KMS-11 (cell line): ENCODE results near the gene LEPROT.
"Not testable (repeated sequence)": the region's sequence is repeated elsewhere in the genome, so short reads cannot be mapped to it uniquely, and the experiment has no call there.

Experiments
- H2AFZ ChIP-seq: fragments of 200-600 bp; sonication (generic); 2 replicates; pipeline ENCODE4 v1.6.1; 2016; ENCODE audit warnings: antibody characterized with exemption, mixed run types, low read depth
- H3K27ac ChIP-seq: fragments of 200-600 bp; sonication (generic); 2 replicates; pipeline ENCODE4 v1.6.1; 2016; ENCODE audit warnings: mild to moderate bottlenecking, mixed run types
- H3K27me3 ChIP-seq: fragments of 200-600 bp; sonication (generic); 2 replicates; pipeline ENCODE4 v1.6.1; 2017; ENCODE audit warnings: mild to moderate bottlenecking, low read depth, mixed run types, moderate library complexity; ENCODE audit not compliant: insufficient read depth
- H3K36me3 ChIP-seq: fragments of 200-600 bp; sonication (generic); 2 replicates; pipeline ENCODE4 v1.6.1; 2017; ENCODE audit warnings: mild to moderate bottlenecking, mixed run types; ENCODE audit not compliant: insufficient read depth
- H3K4me1 ChIP-seq: fragments of 200-600 bp; sonication (generic); 2 replicates; pipeline ENCODE4 v1.6.1; 2016; ENCODE audit warnings: mild to moderate bottlenecking, low read depth, mixed run types; ENCODE audit not compliant: poor library complexity, severe bottlenecking
- H3K4me2 ChIP-seq: fragments of 200-600 bp; sonication (generic); 2 replicates; pipeline ENCODE4 v1.7.0; 2016; ENCODE audit warnings: mild to moderate bottlenecking, mixed run types
- H3K4me3 ChIP-seq: fragments of 200-600 bp; sonication (generic); IDR thresholded peaks from 2 replicates; pipeline ENCODE4 v1.6.1; 2017; ENCODE audit warnings: low read depth, low read length, mixed read lengths; ENCODE audit not compliant: insufficient read depth
- H3K79me2 ChIP-seq: fragments of 200-600 bp; sonication (generic); 2 replicates; pipeline ENCODE4 v1.6.1; 2016; ENCODE audit warnings: low read depth, mixed run types; ENCODE audit not compliant: insufficient read depth
- H3K9ac ChIP-seq: fragments of 200-600 bp; sonication (generic); 2 replicates; pipeline ENCODE4 v1.6.1; 2016; ENCODE audit warnings: mild to moderate bottlenecking, mixed run types
- H4K20me1 ChIP-seq: fragments of 200-600 bp; sonication (generic); 2 replicates; pipeline ENCODE4 v1.6.1; 2016; ENCODE audit warnings: mild to moderate bottlenecking, mixed run types; ENCODE audit not compliant: insufficient read depth
- TF ChIP-seq, protein P1 (sequence below): fragments of 200-600 bp; sonication (generic); conservative IDR thresholded peaks from 2 replicates; pipeline ENCODE4 v1.6.1; 2017; ENCODE audit warnings: low read depth, mild to moderate bottlenecking, antibody characterized with exemption, low read length, moderate library complexity, mixed read lengths

LEPROT gene

DNA sequence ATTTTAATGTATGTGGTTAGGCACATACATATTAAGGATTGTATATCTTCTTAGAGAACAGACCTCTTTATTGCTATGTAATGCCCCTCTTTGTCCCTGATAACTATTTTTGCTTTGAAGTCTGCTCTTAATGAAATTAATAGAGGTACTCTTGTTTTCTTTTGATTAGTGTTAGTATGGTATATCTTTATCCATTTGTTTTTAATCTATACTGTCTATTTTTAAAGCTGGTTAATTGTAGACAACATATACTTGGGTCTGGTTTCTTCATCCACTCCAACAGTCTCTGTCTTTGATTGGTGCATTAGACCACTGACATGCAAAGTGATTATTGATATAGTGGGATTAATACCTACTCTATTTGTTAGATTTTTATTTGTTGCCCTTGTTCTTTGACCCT lies 36.0 kb downstream of the LEPROT start:
- Histone ChIP-seq H3K27me3 (no peaks in the 10 kb centered on the region), H4K20me1 (no peaks in the 10 kb centered on the region), H3K4me2 (no peak overlapping the region)

DNA sequence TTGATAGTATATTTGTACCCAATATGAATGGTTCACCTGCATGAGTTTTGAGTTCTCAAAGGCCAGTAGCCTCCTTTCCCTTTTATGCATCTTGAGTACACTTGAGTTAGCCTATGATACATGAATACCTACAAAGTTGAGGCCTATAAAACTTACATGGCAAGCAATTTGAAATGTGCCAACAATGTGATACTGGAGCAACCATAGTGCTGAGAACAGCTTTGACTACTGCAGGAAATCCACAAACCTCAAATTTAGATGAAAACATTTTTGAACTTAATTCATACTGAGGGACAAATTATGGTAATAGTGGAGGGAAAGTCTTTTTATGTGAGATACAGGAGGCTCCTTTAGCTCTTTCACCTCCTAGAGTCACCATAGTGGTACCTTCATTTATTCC lies 37.4 kb downstream of the LEPROT start:
- Histone ChIP-seq H3K4me1 (no peaks in the 10 kb centered on the region), H3K9ac (no peak overlapping the region), H3K4me2 (no peak overlapping the region), H3K4me3 (no peak overlapping the region), H3K27ac (no peak overlapping the region), H3K36me3 (no peaks in the 10 kb centered on the region), H4K20me1 (no peaks in the 10 kb centered on the region), H3K27me3 (no peaks in the 10 kb centered on the region), H2AFZ (no peak overlapping the region), H3K79me2 (no peaks in the 10 kb centered on the region)
- TF ChIP-seq, protein P1, sequence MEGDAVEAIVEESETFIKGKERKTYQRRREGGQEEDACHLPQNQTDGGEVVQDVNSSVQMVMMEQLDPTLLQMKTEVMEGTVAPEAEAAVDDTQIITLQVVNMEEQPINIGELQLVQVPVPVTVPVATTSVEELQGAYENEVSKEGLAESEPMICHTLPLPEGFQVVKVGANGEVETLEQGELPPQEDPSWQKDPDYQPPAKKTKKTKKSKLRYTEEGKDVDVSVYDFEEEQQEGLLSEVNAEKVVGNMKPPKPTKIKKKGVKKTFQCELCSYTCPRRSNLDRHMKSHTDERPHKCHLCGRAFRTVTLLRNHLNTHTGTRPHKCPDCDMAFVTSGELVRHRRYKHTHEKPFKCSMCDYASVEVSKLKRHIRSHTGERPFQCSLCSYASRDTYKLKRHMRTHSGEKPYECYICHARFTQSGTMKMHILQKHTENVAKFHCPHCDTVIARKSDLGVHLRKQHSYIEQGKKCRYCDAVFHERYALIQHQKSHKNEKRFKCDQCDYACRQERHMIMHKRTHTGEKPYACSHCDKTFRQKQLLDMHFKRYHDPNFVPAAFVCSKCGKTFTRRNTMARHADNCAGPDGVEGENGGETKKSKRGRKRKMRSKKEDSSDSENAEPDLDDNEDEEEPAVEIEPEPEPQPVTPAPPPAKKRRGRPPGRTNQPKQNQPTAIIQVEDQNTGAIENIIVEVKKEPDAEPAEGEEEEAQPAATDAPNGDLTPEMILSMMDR: no peak

More for the DNA sequence above, 36.0 kb downstream of the LEPROT start:
- TF ChIP-seq, protein P1: no peak
- Histone ChIP-seq H2AFZ (no peak overlapping the region), H3K4me1 (no peaks in the 10 kb centered on the region), H3K4me3 (no peak overlapping the region), H3K9ac (no peak overlapping the region), H3K79me2 (no peaks in the 10 kb centered on the region), H3K27ac (no peak overlapping the region), H3K36me3 (no peaks in the 10 kb centered on the region)

DNA sequence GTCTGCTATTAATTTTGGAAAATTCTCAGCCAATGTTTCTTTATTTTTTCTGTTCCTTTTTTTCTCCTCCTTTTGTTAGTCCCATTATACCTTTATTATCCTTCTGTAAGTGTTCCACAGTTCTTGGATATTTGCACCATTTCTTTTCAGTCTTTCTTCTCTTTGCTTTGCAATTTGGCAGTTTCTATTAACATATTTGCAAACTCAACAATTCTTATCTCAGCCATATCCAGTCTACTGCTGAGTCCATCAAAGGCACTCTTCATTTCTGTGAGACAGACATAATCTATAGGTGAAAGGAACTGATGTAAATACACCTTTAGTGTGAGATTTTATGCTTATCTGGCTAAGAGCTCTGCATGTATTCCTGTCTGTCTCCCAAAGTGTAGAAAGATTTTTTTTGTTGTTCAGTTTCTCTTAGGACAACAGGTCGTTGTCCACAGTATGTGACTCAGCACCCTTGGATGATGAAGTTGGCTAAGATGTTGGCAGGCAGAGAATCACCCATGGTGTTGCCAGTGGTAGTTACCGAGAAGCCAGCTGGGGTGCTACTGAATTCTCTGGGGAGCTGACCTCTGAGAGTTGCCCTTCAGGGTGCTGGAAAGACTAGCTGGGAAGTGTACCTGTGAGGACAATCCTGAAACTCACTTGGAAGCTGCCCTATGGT lies 38.4 kb downstream of the LEPROT start:
- Histone ChIP-seq H2AFZ (no peak overlapping the region), H3K4me3 (no peak overlapping the region), H3K4me2 (no peak overlapping the region)

DNA sequence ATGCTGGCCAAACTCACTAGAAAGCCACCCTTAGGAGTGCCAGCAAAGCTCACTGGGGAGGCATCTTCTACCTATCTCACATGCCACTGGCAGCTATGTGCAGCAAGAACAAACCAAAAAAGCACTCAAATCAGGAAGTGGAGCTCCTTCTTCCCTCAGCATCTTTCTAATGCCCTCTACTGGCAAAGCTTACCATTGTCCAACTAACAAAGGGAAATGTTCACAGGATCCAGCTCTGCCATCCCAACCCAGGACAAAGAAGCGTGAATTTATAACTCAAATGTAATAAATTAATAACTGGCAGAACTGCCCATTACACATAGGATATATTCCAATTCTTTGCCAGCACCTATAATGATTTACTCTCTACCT lies 38.9 kb downstream of the LEPROT start:
- no peaks in the 10 kb centered on the region for H3K36me3 ChIP-seq
- no peaks in the 10 kb centered on the region for H3K79me2 ChIP-seq
- H3K4me1 ChIP-seq: no peaks in the 10 kb centered on the region
- H3K27ac ChIP-seq: no peak overlapping the region
- no peaks in the 10 kb centered on the region for H4K20me1 ChIP-seq
- TF ChIP-seq, protein P1: no peak
- H3K4me3 ChIP-seq: no peak overlapping the region
- H3K27me3 ChIP-seq: no peaks in the 10 kb centered on the region
- no peak overlapping the region for H2AFZ ChIP-seq
- no peak overlapping the region for H3K4me2 ChIP-seq
- H3K9ac ChIP-seq: no peak overlapping the region

More for the DNA sequence above, 38.4 kb downstream of the LEPROT start:
- Histone ChIP-seq H3K27me3 (no peaks in the 10 kb centered on the region), H3K36me3 (no peaks in the 10 kb centered on the region), H3K27ac (no peak overlapping the region), H3K9ac (no peak overlapping the region), H4K20me1 (no peaks in the 10 kb centered on the region), H3K79me2 (no peaks in the 10 kb centered on the region), H3K4me1 (no peaks in the 10 kb centered on the region)
- TF ChIP-seq, protein P1: no peak

DNA sequence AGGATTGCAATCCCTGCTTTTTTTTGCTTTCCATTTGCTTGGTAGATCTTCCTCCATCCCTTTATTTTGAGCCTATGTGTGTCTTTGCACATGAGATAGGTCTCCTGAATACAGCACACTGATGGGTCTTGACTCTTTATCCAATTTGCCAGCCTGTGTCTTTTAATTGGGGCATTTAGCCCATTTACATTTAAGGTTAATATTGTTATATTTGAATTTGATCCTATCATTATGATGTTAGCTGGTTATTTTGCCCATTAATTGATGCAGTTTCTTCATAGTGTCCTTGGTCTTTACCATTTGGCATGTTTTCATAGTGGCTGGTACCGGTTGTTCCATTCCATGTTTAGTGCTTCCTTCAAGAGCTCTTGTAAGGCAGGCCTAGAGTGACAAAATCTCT lies 45.4 kb downstream of the LEPROT start:
- H3K4me1 ChIP-seq, H3K79me2 ChIP-seq, H3K27me3 ChIP-seq, H3K36me3 ChIP-seq, H4K20me1 ChIP-seq, H3K9ac ChIP-seq, H3K4me3 ChIP-seq, H3K4me2 ChIP-seq, H3K27ac ChIP-seq, H2AFZ ChIP-seq: not testable (repeated sequence)
